ENCODE results near the gene CEACAM21. TPM values are rescaled to one million over a fixed set of nuclear protein-coding genes. Genes with fewer than 3 reads are reported as not detected.

CEACAM21 gene
- total RNA-seq, 4 donors from 2014 or later, result 0.60 to 2.2 (median 0.87) TPM; not detected in 1

- 43 to 44% methylated on average over 3 of the region's 3 CpGs for WGBS, 2 donors
- Histone ChIP-seq H3K36me3 (no peaks in the 10 kb centered on the region), H3K27ac (no peak overlapping the region), H3K4me1 (peaks cover 0 to 7% (median 0%) of the 10 kb centered on the region in 4 donors), H3K9me3 (peaks cover 0 to 22% (median 0%) of the 10 kb centered on the region in 4 donors), H3K27me3 (peaks cover 0 to 3% of the 10 kb centered on the region in 2 donors), H3K4me3 (no peak overlapping the region)
- no peak for TF ChIP-seq CTCF (IDR thresholded peaks at IDR 0.05)
- TF ChIP-seq POLR2A (IDR thresholded peaks at IDR 0.05), result no peak
- no peak for TF ChIP-seq EP300 (IDR thresholded peaks at IDR 0.05)
- DNase-seq (ENCODE audit: low spot score in 2 of 2), result no peak
Measured at GRCh38 chr19:41595890-41596280, 19.9 kb downstream of the CEACAM21 start.

- 3 to 6% methylated on average over 10 of the region's 10 CpGs for WGBS, 2 donors
Measured at GRCh38 chr19:41597600-41598041, 21.7 kb downstream of the CEACAM21 start.

GRCh38 chr19:41599175-41599966, 23.4 kb downstream of the CEACAM21 start:
- no peaks in the 10 kb centered on the region for H3K9me3 ChIP-seq
- no peak for DNase-seq (ENCODE audit: low spot score in 2 of 2)
- no peak for TF ChIP-seq POLR2A (IDR thresholded peaks at IDR 0.05)
- TF ChIP-seq CTCF (IDR thresholded peaks at IDR 0.05), result no peak
- TF ChIP-seq EP300 (IDR thresholded peaks at IDR 0.05), result no peak
- H3K36me3 ChIP-seq, result no peaks in the 10 kb centered on the region
- H3K27me3 ChIP-seq, result peaks cover 0 to 3% of the 10 kb centered on the region in 2 donors
- WGBS, 2 donors, result 37 to 40% methylated on average over 6 of the region's 6 CpGs
- H3K27ac ChIP-seq, result no peak overlapping the region
- H3K4me1 ChIP-seq, result peaks cover 0 to 7% (median 0%) of the 10 kb centered on the region in 4 donors
- H3K4me3 ChIP-seq, result no peak overlapping the region

More at GRCh38 chr19:41597600-41598041, 21.7 kb downstream of the CEACAM21 start:
- H3K4me1 ChIP-seq, result peaks cover 0 to 7% (median 0%) of the 10 kb centered on the region in 4 donors
- no peak for TF ChIP-seq POLR2A (IDR thresholded peaks at IDR 0.05)
- peak; percentile 65 to 88 (median 83) for TF ChIP-seq CTCF (IDR thresholded peaks at IDR 0.05)
- DNase-seq (ENCODE audit: low spot score in 2 of 2), result peak; percentile 61 to 81
- H3K27me3 ChIP-seq, result peaks cover 0 to 3% of the 10 kb centered on the region in 2 donors
- no peaks in the 10 kb centered on the region for H3K36me3 ChIP-seq
- peaks cover 0 to 11% (median 0%) of the 10 kb centered on the region in 4 donors for H3K9me3 ChIP-seq
- H3K4me3 ChIP-seq, result no peak overlapping the region
- no peak overlapping the region for H3K27ac ChIP-seq

- no peak for DNase-seq (ENCODE audit: low spot score in 2 of 2)
- WGBS, 2 donors, result 51 to 54% methylated on average over 4 of the region's 4 CpGs
- Histone ChIP-seq H3K27ac (no peak overlapping the region), H3K36me3 (no peaks in the 10 kb centered on the region), H3K4me3 (no peak overlapping the region), H3K4me1 (peaks cover 0 to 7% (median 0%) of the 10 kb centered on the region in 4 donors), H3K9me3 (no peaks in the 10 kb centered on the region), H3K27me3 (no peaks in the 10 kb centered on the region)
- TF ChIP-seq EP300 (IDR thresholded peaks at IDR 0.05), result no peak
- TF ChIP-seq CTCF (IDR thresholded peaks at IDR 0.05), result no peak
- TF ChIP-seq POLR2A (IDR thresholded peaks at IDR 0.05), result no peak
Measured at GRCh38 chr19:41601771-41602170, 25.8 kb downstream of the CEACAM21 start.

GRCh38 chr19:41604831-41605230, 28.9 kb downstream of the CEACAM21 start:
- Histone ChIP-seq H3K9me3 (no peaks in the 10 kb centered on the region), H3K36me3 (no peaks in the 10 kb centered on the region), H3K4me1 (no peaks in the 10 kb centered on the region), H3K4me3 (no peak overlapping the region), H3K27me3 (no peaks in the 10 kb centered on the region), H3K27ac (no peak overlapping the region)
- 49 to 56% methylated on average over 3 of the region's 3 CpGs for WGBS, 2 donors
- no peak for TF ChIP-seq EP300 (IDR thresholded peaks at IDR 0.05)
- TF ChIP-seq CTCF (IDR thresholded peaks at IDR 0.05), result no peak
- TF ChIP-seq POLR2A (IDR thresholded peaks at IDR 0.05), result no peak
- DNase-seq (ENCODE audit: low spot score in 2 of 2), result no peak

Measured in tibial nerve (tissue), 4 donors.